Choroid plexus epithelial cell (primary cell): ENCODE measurements around the gene ZNF593.

ENCODE experiments used
- DNase-seq: peaks from one replicate; pipeline ENCODE4 v3.0.0-alpha.2; 2010; ENCODE audit warnings: low read depth
- H3K4me3 ChIP-seq: 2 replicates; pipeline ENCODE4 v1.5.1; 2011; ENCODE audit warnings: low read depth, mild to moderate bottlenecking, control low read depth, low read length, moderate library complexity
- CTCF ChIP-seq: conservative IDR thresholded peaks from 2 replicates; pipeline ENCODE4 v1.5.1; 2011; ENCODE audit warnings: low read depth, mild to moderate bottlenecking, control low read depth, inconsistent platforms, low read length, moderate library complexity

ZNF593 gene

GRCh38 chr1:26195805-26196204, 26.1 kb downstream of the ZNF593 start:
- no peak overlapping the region for H3K4me3 ChIP-seq
- DNase-seq = no peak
- no peak for TF ChIP-seq CTCF

- no peak for TF ChIP-seq CTCF
- no peak for DNase-seq
- H3K4me3 ChIP-seq = no peak overlapping the region
Observed at GRCh38 chr1:26197301-26197700, 27.6 kb downstream of the ZNF593 start.

- no peak for DNase-seq
- no peak for TF ChIP-seq CTCF
- H3K4me3 ChIP-seq = no peak overlapping the region
Observed at GRCh38 chr1:26197813-26198212, 28.1 kb downstream of the ZNF593 start.

GRCh38 chr1:26200413-26200812, 30.7 kb downstream of the ZNF593 start:
- DNase-seq = no peak
- H3K4me3 ChIP-seq = no peak overlapping the region
- no peak for TF ChIP-seq CTCF

- TF ChIP-seq CTCF = no peak
- H3K4me3 ChIP-seq = no peak overlapping the region
- DNase-seq = no peak
Observed at GRCh38 chr1:26203642-26204318, 34.1 kb downstream of the ZNF593 start.

- TF ChIP-seq CTCF = no peak
Observed at GRCh38 chr1:26210147-26210870, 40.6 kb downstream of the ZNF593 start.

GRCh38 chr1:26212726-26213125, 43.0 kb downstream of the ZNF593 start:
- no peak overlapping the region for H3K4me3 ChIP-seq

More at GRCh38 chr1:26210147-26210870, 40.6 kb downstream of the ZNF593 start:
- no peak for DNase-seq
- no peak overlapping the region for H3K4me3 ChIP-seq

More at GRCh38 chr1:26212726-26213125, 43.0 kb downstream of the ZNF593 start:
- no peak for TF ChIP-seq CTCF
- no peak for DNase-seq
